HG03280 (cell line): ENCODE data around the gene TSR1.

Source experiments
- ATAC-seq: cut with Tn5 transposase; IDR thresholded peaks from one replicate; pipeline ENCODE4 v1.9.1; 2021; ENCODE audit warnings: mild to moderate bottlenecking, moderate library complexity; ENCODE audit not compliant: unreplicated experiment

Gene TSR1

GRCh38 chr17:2289878-2290478 is 46.3 kb downstream of the TSR1 start:
- ATAC-seq: no peak

GRCh38 chr17:2283302-2283701 is 53.0 kb downstream of the TSR1 start:
- ATAC-seq: no peak

- ATAC-seq: no peak
These were observed 53.9 kb downstream of the TSR1 start for GRCh38 chr17:2282297-2282873.

GRCh38 chr17:2279707-2280106 is 56.5 kb downstream of the TSR1 start:
- no peak for ATAC-seq

- ATAC-seq: no peak
These were observed 58.7 kb downstream of the TSR1 start for GRCh38 chr17:2277429-2278170.

GRCh38 chr17:2275722-2276121 is 60.5 kb downstream of the TSR1 start:
- ATAC-seq: no peak

GRCh38 chr17:2274414-2274813 is 61.8 kb downstream of the TSR1 start:
- no peak for ATAC-seq
